SK-N-SH treated with all-trans-retinoic acid at 6 μM for 48 hours (cell line): ENCODE data around the gene TRIM15.

Experiments used
- ATAC-seq: fragments of 200-7000 bp; cut with Tn5 transposase; 3 replicates; pipeline ENCODE4 v1.9.1; 2020; ENCODE audit warnings: mild to moderate bottlenecking, moderate library complexity
- BACH2 ChIP-seq: fragments of 250-450 bp; sonication (Bioruptor Pico); IDR thresholded peaks from 2 replicates; pipeline ENCODE4 v1.9.0; 2021; ENCODE audit warnings: mild to moderate bottlenecking, borderline replicate concordance
- CSDC2 ChIP-seq: fragments of 250-450 bp; sonication (Bioruptor Pico); IDR thresholded peaks from 2 replicates; pipeline ENCODE4 v1.5.0; 2020; ENCODE audit warnings: mild to moderate bottlenecking, moderate library complexity
- CSRNP3 ChIP-seq: fragments of 250-450 bp; sonication (Bioruptor Pico); IDR thresholded peaks from 2 replicates; pipeline ENCODE4 v1.5.1; 2021; ENCODE audit warnings: mild to moderate bottlenecking, moderate library complexity
- ESRRG ChIP-seq: fragments of 250-450 bp; sonication (Bioruptor Pico); IDR thresholded peaks from 2 replicates; pipeline ENCODE4 v1.6.1; 2021; ENCODE audit warnings: mild to moderate bottlenecking
- GLIS3 ChIP-seq: fragments of 250-450 bp; sonication (Bioruptor Pico); IDR thresholded peaks from 2 replicates; pipeline ENCODE4 v1.5.0; 2020; ENCODE audit warnings: mild to moderate bottlenecking, moderate library complexity
- ISL1 ChIP-seq: fragments of 250-450 bp; sonication (Bioruptor Pico); IDR thresholded peaks from 2 replicates; pipeline ENCODE4 v2.1.2; 2022; ENCODE audit warnings: mild to moderate bottlenecking, moderate library complexity
- OSR1 ChIP-seq: fragments of 250-450 bp; sonication (Bioruptor Pico); IDR thresholded peaks from 2 replicates; pipeline ENCODE4 v1.8.0; 2022; ENCODE audit warnings: moderate library complexity, mild to moderate bottlenecking, inconsistent platforms
- PATZ1 ChIP-seq: fragments of 250-450 bp; sonication (Bioruptor Pico); IDR thresholded peaks from 2 replicates; pipeline ENCODE4 v1.8.0; 2020; ENCODE audit warnings: mild to moderate bottlenecking, moderate library complexity, borderline replicate concordance
- POU6F1 ChIP-seq: fragments of 250-450 bp; sonication (Bioruptor Pico); IDR thresholded peaks from 2 replicates; pipeline ENCODE4 v1.8.0; 2021; ENCODE audit warnings: low read depth, mild to moderate bottlenecking, moderate library complexity, borderline replicate concordance
- RARB ChIP-seq: fragments of 250-450 bp; sonication (Bioruptor Pico); IDR thresholded peaks from 2 replicates; pipeline ENCODE4 v1.8.0; 2021; ENCODE audit warnings: mild to moderate bottlenecking, moderate library complexity
- SNAI2 ChIP-seq: fragments of 250-450 bp; sonication (Bioruptor Pico); IDR thresholded peaks from 2 replicates; pipeline ENCODE4 v1.5.0; 2020; ENCODE audit warnings: mild to moderate bottlenecking, moderate library complexity
- TCF4 ChIP-seq: fragments of 250-450 bp; sonication (Bioruptor Pico); IDR thresholded peaks from 2 replicates; pipeline ENCODE4 v1.8.0; 2021; ENCODE audit warnings: mild to moderate bottlenecking, moderate library complexity, borderline replicate concordance
- ZC3H10 ChIP-seq: fragments of 250-450 bp; sonication (Bioruptor Pico); IDR thresholded peaks from 2 replicates; pipeline ENCODE4 v1.5.1; 2021; ENCODE audit warnings: mild to moderate bottlenecking, moderate library complexity
- ZFP3 ChIP-seq: fragments of 250-450 bp; sonication (Bioruptor Pico); IDR thresholded peaks from 2 replicates; pipeline ENCODE4 v1.5.0; 2020; ENCODE audit warnings: mild to moderate bottlenecking, moderate library complexity
- ZNF565 ChIP-seq: fragments of 450-650 bp; formaldehyde crosslinking; conservative IDR thresholded peaks from 2 replicates; pipeline ENCODE4 v1.5.0; 2020; ENCODE audit warnings: low read depth, mild to moderate bottlenecking, moderate library complexity
- ZNF70 ChIP-seq: fragments of 450-650 bp; formaldehyde crosslinking; IDR thresholded peaks from 2 replicates; pipeline ENCODE4 v1.5.0; 2020; ENCODE audit warnings: mild to moderate bottlenecking, moderate library complexity
- ZNF8 ChIP-seq: fragments of 450-650 bp; formaldehyde crosslinking; IDR thresholded peaks from 2 replicates; pipeline ENCODE4 v1.5.0; 2020; ENCODE audit warnings: mild to moderate bottlenecking, moderate library complexity
- TF ChIP-seq, protein P1 (sequence below): fragments of 250-450 bp; sonication (Bioruptor Pico); IDR thresholded peaks from 2 replicates; pipeline ENCODE4 v1.5.0; 2020; ENCODE audit warnings: mild to moderate bottlenecking, moderate library complexity
- TF ChIP-seq, protein P2 (sequence below): fragments of 250-450 bp; sonication (Bioruptor Pico); IDR thresholded peaks from 2 replicates; pipeline ENCODE4 v1.5.1; 2020; ENCODE audit warnings: low read depth, mild to moderate bottlenecking, moderate library complexity

TRIM15 gene

GRCh38 chr6:30143780-30144179, 19.6 kb upstream of the TRIM15 start:
- ATAC-seq: no peak
- TF ChIP-seq ZNF565 (no peak), TCF4 (peak; percentile 86; the same call in 1 of the 2 replicates)

GRCh38 chr6:30144811-30145210, 18.5 kb upstream of the TRIM15 start:
- TF ChIP-seq BACH2: no peak
- no peak for TF ChIP-seq ISL1 (CRISPR knock-in tag)
- no peak for TF ChIP-seq POU6F1 (CRISPR knock-in tag)
- TF ChIP-seq ZNF565: no peak
- TF ChIP-seq RARB (CRISPR knock-in tag): no peak
- no peak for TF ChIP-seq ZFP3 (CRISPR knock-in tag)
- no peak for TF ChIP-seq PATZ1
- no peak for TF ChIP-seq ZNF8 (CRISPR knock-in tag)
- TF ChIP-seq, all 23 proteins: peak for 0
- no peak for ATAC-seq

GRCh38 chr6:30145818-30146217, 17.5 kb upstream of the TRIM15 start:
- no peak for ATAC-seq
- TF ChIP-seq TCF4: no peak
- TF ChIP-seq ZNF70: no peak
- TF ChIP-seq PATZ1: no peak
- TF ChIP-seq RARB (CRISPR knock-in tag): no peak
- TF ChIP-seq ZNF8 (CRISPR knock-in tag): no peak
- TF ChIP-seq ZFP3 (CRISPR knock-in tag): no peak
- no peak for TF ChIP-seq OSR1 (CRISPR knock-in tag)

GRCh38 chr6:30147096-30147495, 16.2 kb upstream of the TRIM15 start:
- no peak for ATAC-seq

More at GRCh38 chr6:30147096-30147495, 16.2 kb upstream of the TRIM15 start:
- TF ChIP-seq SNAI2 (CRISPR knock-in tag): no peak
- TF ChIP-seq POU6F1 (CRISPR knock-in tag): no peak
- no peak for TF ChIP-seq BACH2
- TF ChIP-seq ZNF565: no peak
- no peak for TF ChIP-seq ISL1 (CRISPR knock-in tag)
- no peak for TF ChIP-seq GLIS3 (CRISPR knock-in tag)
- no peak for TF ChIP-seq ZNF8 (CRISPR knock-in tag)
- TF ChIP-seq, protein P1, sequence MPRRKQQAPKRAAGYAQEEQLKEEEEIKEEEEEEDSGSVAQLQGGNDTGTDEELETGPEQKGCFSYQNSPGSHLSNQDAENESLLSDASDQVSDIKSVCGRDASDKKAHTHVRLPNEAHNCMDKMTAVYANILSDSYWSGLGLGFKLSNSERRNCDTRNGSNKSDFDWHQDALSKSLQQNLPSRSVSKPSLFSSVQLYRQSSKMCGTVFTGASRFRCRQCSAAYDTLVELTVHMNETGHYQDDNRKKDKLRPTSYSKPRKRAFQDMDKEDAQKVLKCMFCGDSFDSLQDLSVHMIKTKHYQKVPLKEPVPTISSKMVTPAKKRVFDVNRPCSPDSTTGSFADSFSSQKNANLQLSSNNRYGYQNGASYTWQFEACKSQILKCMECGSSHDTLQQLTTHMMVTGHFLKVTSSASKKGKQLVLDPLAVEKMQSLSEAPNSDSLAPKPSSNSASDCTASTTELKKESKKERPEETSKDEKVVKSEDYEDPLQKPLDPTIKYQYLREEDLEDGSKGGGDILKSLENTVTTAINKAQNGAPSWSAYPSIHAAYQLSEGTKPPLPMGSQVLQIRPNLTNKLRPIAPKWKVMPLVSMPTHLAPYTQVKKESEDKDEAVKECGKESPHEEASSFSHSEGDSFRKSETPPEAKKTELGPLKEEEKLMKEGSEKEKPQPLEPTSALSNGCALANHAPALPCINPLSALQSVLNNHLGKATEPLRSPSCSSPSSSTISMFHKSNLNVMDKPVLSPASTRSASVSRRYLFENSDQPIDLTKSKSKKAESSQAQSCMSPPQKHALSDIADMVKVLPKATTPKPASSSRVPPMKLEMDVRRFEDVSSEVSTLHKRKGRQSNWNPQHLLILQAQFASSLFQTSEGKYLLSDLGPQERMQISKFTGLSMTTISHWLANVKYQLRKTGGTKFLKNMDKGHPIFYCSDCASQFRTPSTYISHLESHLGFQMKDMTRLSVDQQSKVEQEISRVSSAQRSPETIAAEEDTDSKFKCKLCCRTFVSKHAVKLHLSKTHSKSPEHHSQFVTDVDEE (CRISPR knock-in tag): no peak
- no peak for TF ChIP-seq ZNF70
- TF ChIP-seq, protein P2, sequence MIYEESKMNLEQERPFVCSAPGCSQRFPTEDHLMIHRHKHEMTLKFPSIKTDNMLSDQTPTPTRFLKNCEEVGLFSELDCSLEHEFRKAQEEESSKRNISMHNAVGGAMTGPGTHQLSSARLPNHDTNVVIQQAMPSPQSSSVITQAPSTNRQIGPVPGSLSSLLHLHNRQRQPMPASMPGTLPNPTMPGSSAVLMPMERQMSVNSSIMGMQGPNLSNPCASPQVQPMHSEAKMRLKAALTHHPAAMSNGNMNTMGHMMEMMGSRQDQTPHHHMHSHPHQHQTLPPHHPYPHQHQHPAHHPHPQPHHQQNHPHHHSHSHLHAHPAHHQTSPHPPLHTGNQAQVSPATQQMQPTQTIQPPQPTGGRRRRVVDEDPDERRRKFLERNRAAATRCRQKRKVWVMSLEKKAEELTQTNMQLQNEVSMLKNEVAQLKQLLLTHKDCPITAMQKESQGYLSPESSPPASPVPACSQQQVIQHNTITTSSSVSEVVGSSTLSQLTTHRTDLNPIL (CRISPR knock-in tag): no peak
- TF ChIP-seq ZC3H10 (CRISPR knock-in tag): no peak
- no peak for TF ChIP-seq CSRNP3 (CRISPR knock-in tag)
- no peak for TF ChIP-seq ESRRG
- TF ChIP-seq CSDC2 (CRISPR knock-in tag): no peak
- TF ChIP-seq OSR1 (CRISPR knock-in tag): no peak
- TF ChIP-seq, all 23 proteins: peak for 0
